Measurements from ENCODE around the gene ROBO1. TPM values are rescaled to one million over a fixed set of nuclear protein-coding genes. Genes with fewer than 3 reads are reported as not detected.

The ROBO1 gene
- total RNA-seq, 1 experiment from 2014 or later, result 67.6 TPM

DNA sequence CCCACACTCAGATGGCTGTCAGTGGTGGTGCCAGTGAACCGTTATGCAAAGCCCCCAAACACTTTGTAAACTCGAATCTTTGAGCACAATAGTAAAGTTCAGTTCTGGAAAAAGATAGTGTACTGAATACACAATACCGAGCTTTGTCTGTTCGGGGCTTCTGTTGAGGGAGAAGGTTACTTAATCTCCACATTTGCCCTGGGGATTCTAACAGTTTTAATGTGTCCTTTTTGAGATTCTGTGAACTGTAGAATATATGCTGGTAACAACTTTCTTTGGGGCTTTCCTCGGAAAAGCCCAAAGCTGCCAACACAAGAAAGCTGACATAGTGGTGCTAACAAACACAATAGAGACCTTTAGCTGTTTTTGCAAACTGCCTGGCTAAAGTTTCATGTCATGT is 686.5 kb downstream of the ROBO1 start:
- ChIA-PET POLR2A (ENCODE audit: low non-redundant PET) (no interaction called here), CTCF (no interaction called here)
- Histone ChIP-seq H3K36me3 (ENCODE audit: insufficient read depth, low read length, poor library complexity, severe bottlenecking) (no peaks in the 10 kb centered on the region), H3K27me3 (replicated peaks; ENCODE audit: insufficient read depth, low read depth, low read length, poor library complexity) (no peaks in the 10 kb centered on the region), H3K27ac (ENCODE audit: low read depth, low read length, poor library complexity, severe bottlenecking) (no peak overlapping the region), H3K9me3 (ENCODE audit: low read depth, low read length, poor library complexity, severe bottlenecking) (no peaks in the 10 kb centered on the region), H3K4me1 (ENCODE audit: insufficient read depth, low read length, poor library complexity, severe bottlenecking) (no peaks in the 10 kb centered on the region), H3K4me3 (ENCODE audit: low read depth, low read length, poor library complexity, severe bottlenecking) (no peak overlapping the region)
- no peak for DNase-seq (ENCODE audit: low spot score)
- no peak for TF ChIP-seq EZH2 (IDR thresholded peaks at IDR 0.05; ENCODE audit: borderline replicate concordance, low read depth, low read length, poor library complexity, severe bottlenecking)
- no peak for TF ChIP-seq CTCF (conservative IDR thresholded peaks at IDR 0.05; ENCODE audit: low read depth, low read length)
- intact Hi-C loops (cut with micrococcal nuclease; ENCODE audit: unreplicated experiment), result loop anchor here (10.0 kb wide), 1 partner anchor 413 kb away; no protein-coding TSS in a partner anchor
- BruUV-seq (replicated peaks), result no TSS peak

- Histone ChIP-seq H3K4me1 (ENCODE audit: insufficient read depth, low read length, poor library complexity, severe bottlenecking) (no peaks in the 10 kb centered on the region), H3K27ac (ENCODE audit: low read depth, low read length, poor library complexity, severe bottlenecking) (no peak overlapping the region), H3K27me3 (replicated peaks; ENCODE audit: insufficient read depth, low read depth, low read length, poor library complexity) (no peaks in the 10 kb centered on the region), H3K9me3 (ENCODE audit: low read depth, low read length, poor library complexity, severe bottlenecking) (no peaks in the 10 kb centered on the region), H3K36me3 (ENCODE audit: insufficient read depth, low read length, poor library complexity, severe bottlenecking) (no peaks in the 10 kb centered on the region), H3K4me3 (ENCODE audit: low read depth, low read length, poor library complexity, severe bottlenecking) (no peak overlapping the region)
- TF ChIP-seq CTCF (conservative IDR thresholded peaks at IDR 0.05; ENCODE audit: low read depth, low read length) (no peak), EZH2 (IDR thresholded peaks at IDR 0.05; ENCODE audit: borderline replicate concordance, low read depth, low read length, poor library complexity, severe bottlenecking) (no peak)
- BruUV-seq (replicated peaks), result no TSS peak
- no peak for DNase-seq (ENCODE audit: low spot score)
- ChIA-PET POLR2A (ENCODE audit: low non-redundant PET) (no interaction called here), CTCF (interaction anchor here (0.6 kb wide), 1 partner anchor 8 kb away, joined by 3 read pairs; no protein-coding TSS in a partner anchor)
- intact Hi-C loops (cut with micrococcal nuclease; ENCODE audit: unreplicated experiment), result no loop called here
Measured at GRCh38 chr3:79074558-79074957, 693.2 kb downstream of the ROBO1 start.

- no peaks in the 10 kb centered on the region for H3K36me3 ChIP-seq (ENCODE audit: insufficient read depth, low read length, poor library complexity, severe bottlenecking)
- DNase-seq (ENCODE audit: low spot score), result no peak
- H3K27me3 ChIP-seq (replicated peaks; ENCODE audit: insufficient read depth, low read depth, low read length, poor library complexity), result no peaks in the 10 kb centered on the region
- no peaks in the 10 kb centered on the region for H3K9me3 ChIP-seq (ENCODE audit: low read depth, low read length, poor library complexity, severe bottlenecking)
- ChIA-PET POLR2A (ENCODE audit: low non-redundant PET) (no interaction called here), CTCF (no interaction called here)
- H3K4me3 ChIP-seq (ENCODE audit: low read depth, low read length, poor library complexity, severe bottlenecking), result no peak overlapping the region
- H3K4me1 ChIP-seq (ENCODE audit: insufficient read depth, low read length, poor library complexity, severe bottlenecking), result no peaks in the 10 kb centered on the region
- TF ChIP-seq CTCF (conservative IDR thresholded peaks at IDR 0.05; ENCODE audit: low read depth, low read length), result no peak
- TF ChIP-seq EZH2 (IDR thresholded peaks at IDR 0.05; ENCODE audit: borderline replicate concordance, low read depth, low read length, poor library complexity, severe bottlenecking), result no peak
- no TSS peak for BruUV-seq (replicated peaks)
- H3K27ac ChIP-seq (ENCODE audit: low read depth, low read length, poor library complexity, severe bottlenecking), result no peak overlapping the region
- intact Hi-C loops (cut with micrococcal nuclease; ENCODE audit: unreplicated experiment), result no loop called here
Measured at GRCh38 chr3:79067734-79068133, 700.1 kb downstream of the ROBO1 start.

Data from A673 (cell line).